Measurements from ENCODE around the gene HGS. TPM values are rescaled to one million over a fixed set of nuclear protein-coding genes. Genes with fewer than 3 reads are reported as not detected.

HGS gene
- total RNA-seq, 1 experiment from 2014 or later, result 42.4 TPM

GRCh38 chr17:81741049-81741593 lies 57.3 kb downstream of the HGS start:
- no peak for DNase-seq (ENCODE audit: low read depth)

- DNase-seq (ENCODE audit: low read depth), result peak; percentile 17
Observed at GRCh38 chr17:81741594-81742452, 58.0 kb downstream of the HGS start.

Other genes with a start within 250 kb of the HGS start
- gene ACTG1, start 171.2 kb upstream of the HGS start, total RNA-seq (2014; rRNA removed; shearing (Covaris generic)), result 1,818 and 2,136 TPM in 2 replicates
- gene FSCN2, start 155.6 kb upstream of the HGS start, total RNA-seq (2014; rRNA removed; shearing (Covaris generic)), result not detected in 2 replicates
- 8.2 and 13.0 TPM in 2 replicates for gene FAAP100, start 131.7 kb upstream of the HGS start, total RNA-seq (2014; rRNA removed; shearing (Covaris generic))
- 26.9 and 30.8 TPM in 2 replicates for gene NPLOC4, start 46.9 kb upstream of the HGS start, total RNA-seq (2014; rRNA removed; shearing (Covaris generic))
- 1.3 and 2.1 TPM in 2 replicates for gene TSPAN10, start 46.8 kb upstream of the HGS start, total RNA-seq (2014; rRNA removed; shearing (Covaris generic))
- 0.29 TPM in 1 of 2 replicates, not detected in the other for gene PDE6G, start 27.5 kb upstream of the HGS start, total RNA-seq (2014; rRNA removed; shearing (Covaris generic))
- gene OXLD1, start 17.4 kb upstream of the HGS start, total RNA-seq (2014; rRNA removed; shearing (Covaris generic)), result 36.5 and 54.0 TPM in 2 replicates
- gene CCDC137, start 17.3 kb upstream of the HGS start, total RNA-seq (2014; rRNA removed; shearing (Covaris generic)), result 7.7 and 14.1 TPM in 2 replicates
- gene ARL16, start 214 bp upstream of the HGS start, total RNA-seq (2014; rRNA removed; shearing (Covaris generic)), result 28.6 and 30.9 TPM in 2 replicates
- 12.6 and 13.0 TPM in 2 replicates for gene MRPL12, start 19.4 kb downstream of the HGS start, total RNA-seq (2014; rRNA removed; shearing (Covaris generic))
- gene SLC25A10, start 28.3 kb downstream of the HGS start, total RNA-seq (2014; rRNA removed; shearing (Covaris generic)), result 45.9 and 53.0 TPM in 2 replicates
- gene GCGR, start 120.1 kb downstream of the HGS start, total RNA-seq (2014; rRNA removed; shearing (Covaris generic)), result not detected in 2 replicates
- gene MCRIP1, start 149.3 kb downstream of the HGS start, total RNA-seq (2014; rRNA removed; shearing (Covaris generic)), result 34.1 and 48.1 TPM in 2 replicates
- not detected in 2 replicates for gene PPP1R27, start 151.0 kb downstream of the HGS start, total RNA-seq (2014; rRNA removed; shearing (Covaris generic))
- gene P4HB, start 176.5 kb downstream of the HGS start, total RNA-seq (2014; rRNA removed; shearing (Covaris generic)), result 666 and 757 TPM in 2 replicates
- gene ARHGDIA, start 187.3 kb downstream of the HGS start, total RNA-seq (2014; rRNA removed; shearing (Covaris generic)), result 137 and 170 TPM in 2 replicates
- 159 and 274 TPM in 2 replicates for gene ALYREF, start 207.6 kb downstream of the HGS start, total RNA-seq (2014; rRNA removed; shearing (Covaris generic))
- gene ANAPC11, start 207.7 kb downstream of the HGS start, total RNA-seq (2014; rRNA removed; shearing (Covaris generic)), result 241 and 342 TPM in 2 replicates
- 3.7 and 3.9 TPM in 2 replicates for gene NPB, start 218.2 kb downstream of the HGS start, total RNA-seq (2014; rRNA removed; shearing (Covaris generic))
- 39.7 and 45.7 TPM in 2 replicates for gene PCYT2, start 227.4 kb downstream of the HGS start, total RNA-seq (2014; rRNA removed; shearing (Covaris generic))
- 10.0 and 10.1 TPM in 2 replicates for gene SIRT7, start 234.2 kb downstream of the HGS start, total RNA-seq (2014; rRNA removed; shearing (Covaris generic))
- 10.1 TPM in 2 replicates for gene MAFG, start 243.7 kb downstream of the HGS start, total RNA-seq (2014; rRNA removed; shearing (Covaris generic))